ENCODE data around the gene REXO2.

REXO2 gene

DNA sequence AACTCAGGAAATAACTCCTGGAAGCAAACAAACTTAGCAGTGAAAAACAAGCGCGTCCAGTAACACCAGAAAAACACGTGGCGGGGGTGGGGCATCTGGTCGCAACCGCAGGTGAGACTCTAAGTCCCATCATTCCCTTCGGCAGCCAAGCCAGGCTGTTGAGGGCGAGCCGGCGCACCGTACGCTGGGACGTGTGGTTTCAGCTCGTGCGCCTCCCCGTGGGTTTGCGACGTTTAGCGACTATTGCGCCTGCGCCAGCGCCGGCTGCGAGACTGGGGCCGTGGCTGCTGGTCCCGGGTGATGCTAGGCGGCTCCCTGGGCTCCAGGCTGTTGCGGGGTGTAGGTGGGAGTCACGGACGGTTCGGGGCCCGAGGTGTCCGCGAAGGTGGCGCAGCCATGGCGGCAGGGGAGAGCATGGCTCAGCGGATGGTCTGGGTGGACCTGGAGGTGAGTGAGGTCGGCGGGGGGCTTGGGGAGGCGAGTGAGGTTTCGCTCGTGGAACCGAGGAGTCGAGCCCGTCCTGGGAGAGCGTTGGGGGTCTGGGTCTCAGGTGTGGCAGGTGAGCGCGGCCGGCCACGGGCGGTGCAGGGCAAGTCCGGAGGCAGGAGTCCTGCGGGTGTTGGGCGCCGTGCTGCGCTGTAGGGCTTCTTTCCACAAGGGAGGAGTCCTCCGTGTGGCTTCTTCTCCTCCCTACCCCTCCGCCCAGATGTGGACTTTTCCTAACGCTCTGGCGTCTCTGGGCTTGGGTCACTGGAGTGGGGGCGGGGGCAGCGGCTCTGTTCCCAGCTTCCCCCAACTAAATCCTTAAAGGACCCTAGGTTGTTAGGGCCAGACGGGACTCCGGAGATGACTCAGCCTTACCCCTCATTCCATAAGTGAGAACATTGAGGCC is at the start of gene REXO2:
Gene REXO2, plus strand, starts transcription at position 239 of the 892 bp plus-strand sequence. Its CDS starts 62 bp downstream, at position 301.
- peak; percentile 86 for DNase-seq

DNA sequence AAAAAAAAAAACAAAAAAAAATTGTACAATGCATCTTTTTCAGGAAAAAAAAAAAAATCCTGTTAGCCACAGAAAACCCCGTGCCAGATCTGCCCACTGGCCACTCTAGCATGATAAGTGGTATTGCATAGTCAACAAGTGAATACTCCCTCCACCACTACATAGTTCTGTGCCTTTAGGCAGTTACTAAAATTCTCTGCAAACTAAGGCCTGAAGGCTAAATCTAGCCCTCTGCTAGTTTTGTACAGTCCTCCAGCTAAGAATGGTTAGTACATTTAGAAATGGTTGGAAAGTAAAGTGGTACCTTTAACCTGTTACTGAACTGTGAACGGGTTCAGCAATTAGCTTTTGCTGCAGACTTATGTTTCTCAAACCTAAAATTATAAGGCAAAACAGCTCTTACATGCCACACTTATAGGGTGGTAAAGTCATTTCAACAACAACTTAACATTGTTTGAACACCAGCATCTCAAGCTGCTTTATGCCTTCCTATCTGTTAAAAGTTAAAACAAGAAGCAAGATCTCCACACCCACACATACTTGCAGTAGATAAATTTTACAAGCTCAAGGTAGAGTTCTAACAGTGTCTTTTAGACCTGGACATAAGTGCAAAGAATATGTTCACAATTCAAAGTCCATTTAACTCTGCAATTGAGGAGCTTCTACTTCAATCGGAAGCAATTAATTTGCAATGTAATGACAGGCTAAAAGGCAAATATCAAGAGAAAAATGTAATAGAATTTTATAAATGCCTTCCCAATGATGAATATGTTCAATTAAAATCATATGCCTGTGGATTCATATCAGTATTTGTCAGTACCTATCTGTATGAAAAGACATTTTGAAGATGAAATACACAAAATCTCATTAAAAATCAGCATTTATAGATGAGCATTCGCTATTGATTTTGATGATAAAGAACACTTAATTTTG is 46.3 kb upstream of the REXO2 start:
- DNase-seq: no peak

DNA sequence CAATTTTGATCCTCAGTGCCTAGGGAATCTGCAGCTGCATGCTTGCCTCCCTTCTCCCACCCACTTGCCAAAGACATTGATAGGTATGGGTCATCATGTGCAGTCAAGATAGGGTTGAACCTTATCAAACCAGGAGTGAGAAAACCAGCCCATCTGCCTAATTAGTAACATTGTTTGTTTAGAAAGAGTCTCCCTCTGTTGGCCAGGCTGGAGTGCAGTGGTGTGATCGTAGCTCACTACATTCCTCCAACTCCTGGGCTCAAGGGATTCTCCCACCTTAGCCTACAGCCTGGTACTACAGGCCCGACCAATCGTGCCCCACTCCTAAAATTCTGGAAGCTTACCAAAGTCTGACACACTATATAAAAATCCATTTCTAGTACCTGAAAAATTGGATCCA is 43.5 kb upstream of the REXO2 start:
- DNase-seq: no peak

DNA sequence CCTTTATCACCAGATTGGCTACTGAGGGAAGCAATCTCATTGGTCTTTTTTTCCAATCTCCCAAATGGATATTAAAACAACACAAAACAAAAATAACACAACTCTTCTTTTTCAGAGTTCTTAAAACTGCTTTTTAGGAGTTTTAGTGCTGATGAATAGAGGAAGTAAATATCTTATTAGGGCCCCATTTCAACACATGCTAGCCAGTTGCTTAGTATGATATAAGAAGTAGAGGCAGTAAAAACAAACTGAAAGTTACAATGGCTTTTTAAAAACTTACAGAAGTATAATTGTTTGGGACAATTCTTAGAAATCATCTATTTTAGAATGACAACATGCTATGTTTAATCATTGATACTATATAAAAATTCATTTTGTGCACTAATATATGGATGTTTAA is 42.4 kb upstream of the REXO2 start:
- no peak for DNase-seq

DNA sequence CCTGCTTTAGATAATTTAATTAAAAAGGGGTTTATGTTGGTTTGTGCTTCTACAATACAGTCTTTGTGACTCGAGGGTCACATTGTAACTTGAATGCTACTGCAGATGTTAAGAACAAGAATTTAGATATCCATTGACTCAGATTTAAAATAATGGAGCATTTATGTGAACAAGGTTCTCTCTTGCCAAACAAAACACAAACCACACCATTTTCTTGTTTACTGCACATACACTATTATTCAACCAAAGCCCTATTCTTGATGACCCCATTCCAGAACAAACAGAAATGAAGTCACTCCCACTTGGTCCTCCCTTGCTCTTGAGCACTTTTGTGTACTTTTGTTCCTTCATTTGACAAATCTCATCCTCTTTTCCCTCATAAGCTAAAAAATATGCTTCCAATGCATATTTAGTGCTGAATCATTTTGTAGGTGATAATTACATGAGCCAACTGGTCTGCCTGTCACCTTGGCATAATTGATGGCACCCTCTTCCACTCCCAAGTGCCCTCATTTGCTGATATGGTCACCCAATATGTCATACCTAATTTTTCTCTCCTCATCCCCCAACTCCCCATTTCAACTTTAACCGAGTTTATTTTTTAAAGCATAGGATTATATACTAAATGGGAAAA is 41.8 kb upstream of the REXO2 start:
- no peak for DNase-seq

DNA sequence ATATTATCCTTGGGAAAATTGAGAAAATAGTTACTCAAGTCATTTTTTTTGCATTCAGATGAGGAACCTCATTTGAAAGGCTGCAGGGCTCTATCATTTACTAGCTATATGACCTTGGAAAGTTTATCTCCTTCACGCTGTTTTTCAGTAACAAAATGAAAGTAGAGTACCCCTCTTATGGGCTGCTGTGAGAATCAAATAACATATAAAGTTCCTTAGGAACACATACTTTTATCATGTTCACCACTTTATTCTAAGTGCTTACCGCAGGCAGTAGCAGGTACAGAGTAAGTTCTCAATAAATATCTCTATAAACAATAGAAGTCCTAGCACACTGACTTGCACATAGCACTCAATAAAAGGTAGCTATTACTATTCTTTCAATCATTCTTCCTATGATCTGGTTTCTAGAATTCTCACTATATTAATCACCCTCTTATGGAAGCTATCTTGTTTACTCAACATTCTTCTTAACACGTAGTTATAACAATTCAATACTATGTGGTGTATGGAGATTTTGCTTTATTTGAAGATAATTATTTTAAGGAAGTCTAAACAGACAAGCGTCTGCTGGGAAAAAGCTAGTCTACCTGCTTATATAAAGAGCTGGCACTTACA is 40.9 kb upstream of the REXO2 start:
- no peak for DNase-seq

DNA sequence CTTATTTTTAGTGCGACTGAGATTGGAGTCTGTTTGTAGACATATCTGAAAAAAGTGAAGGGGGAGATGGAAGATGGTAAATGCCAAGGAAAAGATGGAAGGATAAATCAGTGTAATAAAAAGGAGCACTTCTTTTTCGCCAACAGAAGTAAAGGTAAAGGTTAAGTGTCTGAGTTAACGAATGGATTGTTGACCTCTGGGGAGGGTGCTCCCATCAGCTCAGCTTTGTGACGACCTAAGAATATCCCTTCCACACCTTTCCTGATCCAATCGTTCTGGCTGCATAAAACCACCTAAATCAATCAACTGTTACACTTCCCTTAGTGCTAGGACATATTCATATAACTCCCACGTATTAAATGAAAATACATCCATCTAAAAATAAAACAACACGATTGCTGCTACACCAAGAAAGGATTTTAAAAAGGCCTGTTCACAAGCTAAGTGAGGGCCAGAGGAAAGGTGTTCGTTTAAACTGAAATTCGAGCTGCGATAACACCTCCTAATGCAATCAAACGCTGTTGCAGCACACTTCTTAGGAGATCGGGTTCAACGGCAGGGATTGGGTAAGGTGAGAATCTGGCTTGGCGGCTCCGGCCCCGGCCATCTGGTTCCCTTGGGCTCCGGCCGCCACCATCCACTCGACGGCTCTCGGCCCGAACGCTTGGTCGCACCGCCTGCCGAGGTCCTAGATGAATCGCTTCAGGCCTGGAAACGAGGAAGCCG is 39.6 kb upstream of the REXO2 start:
- DNase-seq: peak; percentile 42

DNA sequence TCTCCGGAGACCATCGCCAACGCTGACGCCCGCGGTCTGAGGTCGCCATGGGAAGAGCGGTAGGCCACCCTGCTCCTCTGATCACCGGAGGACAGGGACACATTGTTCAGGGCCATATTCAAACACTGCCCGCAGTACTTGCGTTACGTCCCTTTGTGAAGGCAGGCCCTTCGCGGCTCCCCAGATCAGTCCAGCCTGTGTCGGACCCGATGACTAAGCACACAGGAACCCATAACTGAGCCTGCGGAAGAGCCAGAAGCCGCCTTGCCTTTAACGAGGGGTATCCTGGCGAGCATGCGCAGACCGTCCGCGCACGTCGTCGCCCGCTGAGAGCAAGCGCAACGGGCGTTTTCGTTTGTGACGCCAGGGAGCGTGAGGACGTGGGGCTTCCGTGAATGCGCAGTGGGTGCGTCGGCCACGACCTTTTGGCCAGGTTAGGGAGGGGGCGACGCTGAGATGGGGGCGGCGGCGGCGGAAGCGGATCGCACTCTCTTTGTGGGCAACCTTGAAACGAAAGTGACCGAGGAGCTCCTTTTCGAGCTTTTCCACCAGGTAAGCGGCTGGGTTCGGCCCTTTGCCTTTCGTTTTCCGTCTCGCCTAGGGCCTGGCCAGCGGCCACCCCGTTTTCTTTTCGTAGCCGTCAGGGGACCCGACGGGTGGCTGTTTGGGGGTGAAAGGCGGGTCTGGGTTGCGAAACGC is 38.9 kb upstream of the REXO2 start, which contains the start of the genes C11orf71 and RBM7:
Gene C11orf71, minus strand, starts transcription at position 296 of the 699 bp plus-strand sequence. Its CDS starts 180 bp downstream, at position 116.
Gene RBM7, plus strand, starts transcription at position 451 of the 699 bp plus-strand sequence. Its CDS starts 6 bp downstream, at position 457.
- DNase-seq: peak; percentile 96

DNA sequence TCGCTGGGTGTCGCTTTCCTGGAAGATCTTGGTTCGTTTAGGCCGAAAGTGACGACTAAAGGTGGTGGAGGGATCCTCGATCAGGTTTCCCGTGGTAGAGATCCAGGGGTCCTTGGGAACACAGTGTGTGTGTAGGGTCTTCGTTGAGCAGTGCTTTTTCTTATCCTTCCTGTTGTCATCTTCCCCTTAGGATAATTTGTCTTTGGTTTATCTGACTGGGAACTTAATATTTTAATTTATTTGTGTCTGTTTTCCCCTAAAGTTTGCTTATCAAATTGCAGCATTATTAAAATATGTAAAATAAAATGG is 38.4 kb upstream of the REXO2 start:
- no peak for DNase-seq

DNA sequence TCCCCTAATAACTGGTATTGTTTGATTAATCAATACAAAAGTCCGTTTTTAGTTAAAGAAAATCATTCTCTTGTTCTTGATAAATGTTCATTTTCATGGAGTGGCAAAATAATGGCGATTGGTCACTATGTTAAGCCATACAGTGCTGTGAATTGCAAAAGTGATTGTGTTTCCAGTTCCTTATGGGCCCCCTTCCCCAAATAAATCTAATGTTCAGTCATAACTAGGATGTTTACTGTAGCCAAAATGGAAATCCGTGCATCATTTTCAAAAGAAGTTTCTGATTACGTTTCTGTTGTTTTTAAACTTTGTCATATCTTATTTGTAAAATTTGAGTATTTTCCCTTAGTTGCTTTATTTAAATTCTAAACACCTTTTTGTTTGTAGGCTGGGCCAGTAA is 38.0 kb upstream of the REXO2 start:
- no peak for DNase-seq

DNA sequence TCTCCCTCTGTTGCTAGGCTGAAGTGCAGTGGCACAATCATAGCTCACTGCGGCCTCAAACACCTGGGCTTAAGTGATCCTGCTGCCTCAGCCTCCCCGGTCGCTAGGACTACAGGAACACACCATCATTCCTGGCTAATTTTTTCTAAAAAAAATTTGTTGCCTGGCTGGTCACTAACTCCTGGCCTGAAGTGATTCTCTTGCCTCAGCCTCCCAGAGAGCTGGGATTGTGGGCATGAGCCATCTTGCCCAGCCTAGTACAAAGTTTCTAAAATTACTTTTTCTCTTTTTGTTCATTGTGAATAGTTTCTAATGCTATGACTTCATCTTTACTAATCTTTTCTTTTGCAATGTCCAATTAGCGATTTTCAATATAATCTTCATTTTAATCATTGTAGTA is 26.3 kb upstream of the REXO2 start:
- DNase-seq: no peak

DNA sequence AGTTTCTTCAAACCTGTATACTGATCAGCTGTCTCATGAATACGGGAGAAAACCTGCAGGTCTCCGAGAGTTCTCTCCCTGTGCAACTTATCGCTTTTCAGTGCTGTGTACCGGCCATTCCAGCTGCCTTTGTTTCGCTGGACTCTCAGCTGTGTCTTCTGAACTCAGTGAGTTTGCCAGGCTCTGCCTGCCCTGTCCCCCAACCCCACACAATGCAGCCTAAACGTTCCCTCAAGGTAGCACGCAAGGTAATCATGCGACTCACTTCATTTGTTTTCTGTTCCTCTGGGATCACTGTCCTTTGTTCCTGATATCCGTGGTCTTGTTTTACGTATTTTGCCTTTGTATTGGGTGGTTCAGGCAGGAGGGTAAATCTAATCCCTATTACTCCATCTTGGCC is 25.3 kb upstream of the REXO2 start:
- no peak for DNase-seq

DNA sequence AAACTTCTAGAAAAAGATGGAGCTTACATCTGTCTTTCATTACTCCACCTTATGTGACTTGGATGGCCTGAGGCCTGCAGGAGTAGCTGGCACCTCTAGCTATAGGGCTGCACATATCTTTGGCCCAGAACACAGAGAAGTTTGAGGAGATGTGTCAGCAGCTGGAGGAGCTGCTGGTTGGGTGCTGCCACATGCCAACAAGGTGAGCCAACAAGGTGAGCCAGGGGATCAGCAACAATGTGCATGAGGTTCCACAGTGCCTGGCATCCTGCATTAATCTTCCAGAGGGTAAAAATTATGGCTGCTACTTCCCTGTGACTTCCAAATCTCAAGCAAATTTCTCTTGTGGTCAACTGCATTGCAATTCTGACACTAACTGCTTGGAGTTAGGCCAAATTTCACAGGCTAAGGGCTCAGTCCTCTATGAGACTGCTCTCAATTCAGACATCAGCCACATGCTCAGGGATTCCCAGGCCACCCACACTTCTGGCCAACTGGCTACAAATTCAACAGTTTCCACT is 22.8 kb upstream of the REXO2 start:
- no peak for DNase-seq

DNA sequence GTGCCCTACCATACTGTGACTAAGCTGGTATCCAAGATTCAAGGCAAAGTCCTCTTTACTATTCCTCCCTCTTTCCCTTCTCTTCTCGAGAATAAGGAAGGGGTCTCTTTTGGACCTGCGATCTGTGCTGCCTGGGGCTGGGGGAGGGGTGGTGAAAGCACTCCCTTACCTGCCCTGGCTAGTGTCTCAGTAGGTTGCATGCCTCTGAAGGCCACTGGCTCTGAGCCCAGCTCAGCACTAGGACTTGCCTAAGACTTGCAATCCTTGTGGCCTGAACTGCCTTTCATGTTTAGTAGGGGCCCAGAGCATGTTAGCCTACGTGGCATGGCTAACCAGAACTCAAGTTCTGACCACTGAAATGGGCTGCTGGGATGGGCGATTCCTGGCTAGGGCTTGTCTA is 13.0 kb upstream of the REXO2 start:
- DNase-seq: no peak

DNA sequence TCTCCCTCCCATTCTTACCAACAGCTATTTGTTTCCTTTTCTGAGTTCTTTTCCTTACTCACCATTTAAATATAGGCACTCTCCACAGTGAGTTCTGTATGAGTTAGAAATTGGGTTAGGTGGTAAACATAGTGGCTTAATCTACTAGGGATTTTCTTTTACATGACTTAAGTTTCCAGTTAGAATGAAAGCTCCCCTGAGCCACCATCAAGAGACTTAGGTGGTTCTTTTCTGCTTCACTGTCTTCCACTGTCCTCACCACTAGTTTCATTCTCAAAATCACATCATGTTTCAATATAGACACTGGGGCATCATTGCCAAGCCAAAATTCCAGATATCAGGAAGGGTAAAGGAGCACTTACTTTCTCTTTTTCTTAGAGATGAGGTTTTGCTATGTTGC is 9.0 kb upstream of the REXO2 start:
- no peak for DNase-seq

DNA sequence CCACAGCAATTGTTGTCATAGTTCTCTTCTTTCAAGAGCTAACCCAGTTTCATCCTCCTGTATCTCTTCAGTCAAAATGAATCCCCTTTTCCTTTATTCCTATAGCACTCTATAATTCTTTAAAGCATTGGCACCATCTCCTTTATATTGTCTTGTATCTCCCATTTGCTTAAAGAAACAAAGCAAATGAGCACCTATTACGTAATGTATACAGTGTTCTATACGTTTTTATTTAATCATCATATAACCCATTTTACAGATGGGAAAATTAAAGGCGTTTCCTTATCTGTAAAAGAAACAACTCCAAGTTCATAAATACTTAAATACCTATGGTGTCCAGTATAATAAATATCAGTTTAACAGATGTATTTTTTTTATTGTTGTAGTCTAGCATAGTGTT is 6.4 kb upstream of the REXO2 start:
- no peak for DNase-seq

DNA sequence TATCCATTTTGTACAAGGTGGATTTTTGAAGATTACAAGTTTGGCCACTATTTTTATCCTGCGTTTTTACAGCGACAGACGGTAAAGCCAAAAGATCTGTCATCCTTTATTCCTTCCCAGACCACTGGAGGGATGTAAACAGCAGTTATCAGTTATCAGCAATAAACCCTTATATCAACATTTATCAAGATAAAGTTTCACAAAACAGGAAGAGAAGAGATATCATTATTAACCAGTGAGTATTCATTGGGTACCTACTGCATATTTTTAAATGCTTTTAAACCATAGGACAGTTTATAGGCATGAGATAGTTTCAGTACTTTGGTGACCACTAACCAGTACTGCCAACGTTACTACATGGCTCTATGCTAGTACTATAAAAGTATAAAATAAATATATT is 5.9 kb upstream of the REXO2 start:
- no peak for DNase-seq

DNA sequence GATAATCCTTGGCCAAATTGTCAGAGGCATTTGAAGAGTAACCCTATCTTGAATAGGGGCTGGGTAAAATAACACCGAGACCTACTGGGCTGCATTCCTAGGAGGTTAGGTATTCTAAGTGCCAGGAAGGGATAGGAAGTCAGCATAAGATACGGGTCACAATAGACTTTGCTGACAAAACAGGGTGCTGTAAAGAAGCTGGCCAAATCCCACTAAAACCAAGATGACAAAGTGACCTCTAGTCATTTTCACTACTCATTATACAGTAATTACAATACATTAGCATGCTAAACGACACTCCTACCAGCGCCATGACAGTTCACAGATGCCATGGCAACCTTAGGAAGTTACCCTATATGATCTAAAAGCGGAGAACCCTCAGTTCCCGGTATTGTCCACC is 964 bp upstream of the REXO2 start:
- no peak for DNase-seq

DNA sequence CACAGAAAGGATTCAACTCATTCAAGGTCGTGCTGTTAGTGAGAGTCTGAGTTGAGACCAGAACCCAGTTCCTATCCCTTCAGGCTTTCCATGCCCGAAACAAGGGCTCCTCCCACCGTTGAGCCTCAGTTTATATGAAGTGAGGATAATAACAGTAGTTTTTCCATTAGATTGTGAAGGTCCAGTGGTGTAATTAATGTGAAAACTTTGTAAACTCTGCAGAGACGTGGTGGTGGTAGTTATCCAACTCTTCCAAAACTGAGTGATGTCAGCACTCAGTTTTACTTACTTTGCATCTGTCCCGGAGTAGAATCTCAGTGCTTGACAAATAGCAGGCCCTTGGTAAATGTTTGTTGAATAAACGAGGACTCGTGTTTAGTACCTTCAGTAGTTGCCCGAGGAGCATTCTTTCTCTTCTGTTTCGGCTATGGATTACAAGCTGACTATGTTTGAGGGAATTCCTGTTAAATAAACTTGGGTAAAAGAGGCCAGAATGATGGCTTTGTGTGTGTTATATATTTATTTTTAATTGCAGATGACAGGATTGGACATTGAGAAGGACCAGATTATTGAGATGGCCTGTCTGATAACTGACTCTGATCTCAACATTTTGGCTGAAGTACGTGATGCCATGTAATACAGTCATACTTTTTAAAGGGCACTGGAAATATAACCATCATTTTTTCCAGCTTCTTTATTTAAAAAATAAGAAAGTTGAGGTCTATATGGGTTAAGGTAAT is 1.0 kb downstream of the REXO2 start:
- DNase-seq: no peak

DNA sequence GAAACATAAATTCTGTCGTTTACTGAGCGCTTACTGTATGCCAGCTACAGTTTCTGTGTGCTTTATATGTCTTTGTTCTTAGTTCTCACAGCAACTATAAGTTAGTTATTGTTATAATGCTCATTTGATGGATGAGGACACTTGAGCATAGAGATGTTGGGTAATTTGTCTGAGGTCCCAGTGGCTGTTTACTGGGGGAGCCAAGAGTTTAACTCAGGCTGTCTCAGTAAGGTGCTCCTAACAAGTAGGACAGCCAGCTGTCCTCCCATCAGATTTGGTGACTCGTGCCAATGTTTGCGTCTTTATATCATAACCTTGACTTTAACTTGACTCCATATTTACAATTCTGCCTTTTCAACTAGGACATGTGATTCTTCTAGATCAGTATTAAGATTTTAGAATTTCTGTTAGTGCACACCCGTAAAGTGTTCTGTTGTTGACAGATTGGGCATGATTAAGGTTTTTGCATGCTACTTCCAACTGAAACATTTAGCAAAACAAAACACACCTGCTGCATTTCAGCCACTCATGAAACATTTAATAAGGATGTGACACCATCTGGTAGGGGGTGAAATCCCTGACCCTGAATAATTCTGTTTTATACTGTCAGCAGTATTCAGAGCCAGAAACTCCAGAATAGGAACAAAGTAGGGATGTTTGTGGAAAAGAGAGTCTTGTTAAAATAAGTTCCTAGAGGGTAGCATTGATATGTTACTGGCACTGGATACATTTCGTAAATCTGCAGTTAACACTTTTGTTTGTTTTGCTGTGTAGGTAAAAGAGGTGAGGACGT is 1.9 kb downstream of the REXO2 start:
- DNase-seq: no peak

Measured in NCI-H1436 (cell line).